ENCODE measurements around the gene AGBL3.

GRCh38 chr7:135074531-135074930, 88.2 kb downstream of the AGBL3 start:
- no peak for TF ChIP-seq CTCF (IDR thresholded peaks at IDR 0.05; ENCODE audit: borderline replicate concordance, extremely low read depth, low read length, poor library complexity, severe bottlenecking)
- TF ChIP-seq EZH2 (IDR thresholded peaks at IDR 0.05; ENCODE audit: borderline replicate concordance, low read depth, low read length, severe bottlenecking) = no peak

Measured in DND-41 (cell line).